Activated CD4-positive, CD25-positive, alpha-beta regulatory T cell treated with anti-CD3 and anti-CD28 coated beads, Interleukin-2, amount 50 U/mL, for 16 hours (primary cell): ENCODE results near the gene RALA.

Source experiments
- DNase-seq: peaks from one replicate; pipeline ENCODE4 v3.0.0-alpha.2; 2020; ENCODE audit warnings: low read depth, low spot score

Gene RALA

GRCh38 chr7:39613577-39613976, 9.8 kb upstream of the RALA start:
- DNase-seq = no peak

- DNase-seq = no peak
Observed at GRCh38 chr7:39614299-39614698, 9.1 kb upstream of the RALA start.

- DNase-seq = no peak
Observed at GRCh38 chr7:39615350-39615975, 7.9 kb upstream of the RALA start.

- no peak for DNase-seq
Observed at GRCh38 chr7:39616138-39616537, 7.2 kb upstream of the RALA start.

- DNase-seq = no peak
Observed at GRCh38 chr7:39617005-39617404, 6.4 kb upstream of the RALA start.

- no peak for DNase-seq
Observed at GRCh38 chr7:39618868-39619267, 4.5 kb upstream of the RALA start.

GRCh38 chr7:39620486-39620885, 2.9 kb upstream of the RALA start:
- no peak for DNase-seq

- no peak for DNase-seq
Observed at GRCh38 chr7:39621261-39621660, 2.1 kb upstream of the RALA start.

- DNase-seq = no peak
Observed at GRCh38 chr7:39621784-39622411, 1.5 kb upstream of the RALA start.

- no peak for DNase-seq
Observed at GRCh38 chr7:39622609-39623008, 763 bp upstream of the RALA start.

- DNase-seq = no peak
Observed at GRCh38 chr7:39623732-39624441, 515 bp downstream of the RALA start.

- DNase-seq = no peak
Observed at GRCh38 chr7:39624442-39624807, 1.1 kb downstream of the RALA start.

- no peak for DNase-seq
Observed at GRCh38 chr7:39624935-39625694, 1.7 kb downstream of the RALA start.

- no peak for DNase-seq
Observed at GRCh38 chr7:39631736-39632308, 8.4 kb downstream of the RALA start.

- no peak for DNase-seq
Observed at GRCh38 chr7:39633563-39634477, 10.4 kb downstream of the RALA start.

- DNase-seq = no peak
Observed at GRCh38 chr7:39634478-39634805, 11.1 kb downstream of the RALA start.

GRCh38 chr7:39637400-39637799, 14.0 kb downstream of the RALA start:
- no peak for DNase-seq

GRCh38 chr7:39637963-39638485, 14.7 kb downstream of the RALA start:
- DNase-seq = no peak

GRCh38 chr7:39642896-39643295, 19.5 kb downstream of the RALA start:
- DNase-seq = no peak

GRCh38 chr7:39644170-39644569, 20.8 kb downstream of the RALA start:
- DNase-seq = no peak
